DMS 273 treated with DMSO at 0.1 percent for 48 hours (cell line): ENCODE data around the gene TCF19.

Experiments used
- DNase-seq: peaks from one replicate; lab custom pipeline; 2025; lab: John Stamatoyannopoulos, UW

Gene TCF19

GRCh38 chr6:31209137-31209536, 50.7 kb downstream of the TCF19 start:
- no peak for DNase-seq

DNA sequence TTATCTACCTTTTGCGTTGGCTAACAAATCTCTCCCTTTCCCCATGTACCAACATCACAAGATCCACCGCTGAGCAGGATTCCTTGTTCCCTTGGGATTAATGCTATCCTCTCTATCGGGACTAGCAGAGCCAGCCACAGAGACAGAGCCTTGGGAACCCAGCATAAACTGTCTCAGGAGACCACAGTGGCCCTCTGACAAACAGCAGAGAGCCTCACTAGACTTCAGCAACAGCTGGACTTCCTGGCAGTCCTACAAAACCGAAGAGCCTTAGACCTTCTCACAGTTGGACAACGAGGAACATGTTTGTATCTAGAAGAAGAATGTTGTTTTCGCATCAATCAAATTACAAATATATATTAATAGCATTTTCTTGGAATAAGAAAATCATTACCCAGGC, 51.7 kb downstream of the TCF19 start:
- DNase-seq = no peak

DNA sequence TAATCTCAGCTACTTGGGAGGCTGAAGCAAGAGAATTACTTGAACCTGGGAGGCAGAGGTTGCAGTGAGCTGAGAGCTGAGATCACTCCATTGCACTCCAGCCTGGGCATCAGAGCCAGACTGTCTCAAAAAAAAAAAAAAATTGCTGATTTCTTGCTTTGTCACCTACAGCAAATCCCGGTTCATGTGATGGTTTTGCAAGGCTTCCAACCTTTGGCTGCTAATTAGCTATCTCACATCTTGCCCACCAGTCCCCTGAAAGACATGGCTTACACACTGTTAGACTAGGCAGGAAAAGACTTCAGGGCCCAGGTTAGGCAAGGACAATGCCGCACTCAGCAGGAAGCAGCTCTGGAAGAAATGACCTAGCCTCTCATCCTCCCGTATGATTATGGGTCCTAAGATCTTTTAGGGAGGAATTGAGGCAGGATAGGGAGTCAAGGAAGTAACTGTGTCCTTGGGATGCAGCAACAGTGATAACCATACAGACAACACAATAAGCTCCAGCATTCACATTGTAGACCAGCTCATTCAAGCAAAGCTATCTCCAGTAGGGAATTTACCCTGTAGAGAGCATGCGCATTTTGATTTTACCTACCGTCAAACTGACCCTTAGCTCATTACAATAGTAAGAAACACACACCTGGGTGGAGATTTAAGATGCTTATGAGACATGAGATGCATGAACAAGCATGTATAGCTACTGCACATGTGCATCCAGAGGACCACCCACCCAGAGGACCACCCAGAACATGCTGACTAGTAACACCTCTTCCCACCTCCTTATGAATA, 52.5 kb downstream of the TCF19 start:
- no peak for DNase-seq
